ENCODE data around the gene WWOX. TPM values are rescaled to one million over a fixed set of nuclear protein-coding genes. Genes with fewer than 3 reads are reported as not detected.

The WWOX gene
- total RNA-seq, 1 donor from 2014 or later, result 34.9 TPM

GRCh38 chr16:79092846-79093245, 993.4 kb downstream of the WWOX start:
- no peak for DNase-seq (ENCODE audit: low read depth)
- H3K36me3 ChIP-seq (ENCODE audit: control insufficient read depth, insufficient read depth, low read length), result no peaks in the 10 kb centered on the region
- H3K27me3 ChIP-seq (ENCODE audit: control insufficient read depth, insufficient read depth, low read length), result no peaks in the 10 kb centered on the region
- H3K4me3 ChIP-seq (ENCODE audit: low read depth, low read length), result no peak overlapping the region
- no peak for TF ChIP-seq CTCF (IDR thresholded peaks at IDR 0.05; ENCODE audit: insufficient read depth, low read length, poor library complexity, severe bottlenecking)

GRCh38 chr16:79093554-79093967, 994.1 kb downstream of the WWOX start:
- Histone ChIP-seq H3K27me3 (ENCODE audit: control insufficient read depth, insufficient read depth, low read length) (no peaks in the 10 kb centered on the region), H3K36me3 (ENCODE audit: control insufficient read depth, insufficient read depth, low read length) (no peaks in the 10 kb centered on the region), H3K4me3 (ENCODE audit: low read depth, low read length) (no peak overlapping the region)
- no peak for TF ChIP-seq CTCF (IDR thresholded peaks at IDR 0.05; ENCODE audit: insufficient read depth, low read length, poor library complexity, severe bottlenecking)
- DNase-seq (ENCODE audit: low read depth), result no peak

GRCh38 chr16:79096246-79096645, 996.8 kb downstream of the WWOX start:
- Histone ChIP-seq H3K36me3 (ENCODE audit: control insufficient read depth, insufficient read depth, low read length) (no peaks in the 10 kb centered on the region), H3K4me3 (ENCODE audit: low read depth, low read length) (no peak overlapping the region), H3K27me3 (ENCODE audit: control insufficient read depth, insufficient read depth, low read length) (no peaks in the 10 kb centered on the region)
- no peak for TF ChIP-seq CTCF (IDR thresholded peaks at IDR 0.05; ENCODE audit: insufficient read depth, low read length, poor library complexity, severe bottlenecking)
- no peak for DNase-seq (ENCODE audit: low read depth)

GRCh38 chr16:79097166-79097565, 997.7 kb downstream of the WWOX start:
- no peaks in the 10 kb centered on the region for H3K36me3 ChIP-seq (ENCODE audit: control insufficient read depth, insufficient read depth, low read length)
- no peak overlapping the region for H3K4me3 ChIP-seq (ENCODE audit: low read depth, low read length)
- DNase-seq (ENCODE audit: low read depth), result no peak
- TF ChIP-seq CTCF (IDR thresholded peaks at IDR 0.05; ENCODE audit: insufficient read depth, low read length, poor library complexity, severe bottlenecking), result no peak
- H3K27me3 ChIP-seq (ENCODE audit: control insufficient read depth, insufficient read depth, low read length), result no peaks in the 10 kb centered on the region

- no peak for DNase-seq (ENCODE audit: low read depth)
- Histone ChIP-seq H3K4me3 (ENCODE audit: low read depth, low read length) (no peak overlapping the region), H3K36me3 (ENCODE audit: control insufficient read depth, insufficient read depth, low read length) (no peaks in the 10 kb centered on the region), H3K27me3 (ENCODE audit: control insufficient read depth, insufficient read depth, low read length) (no peaks in the 10 kb centered on the region)
- TF ChIP-seq CTCF (IDR thresholded peaks at IDR 0.05; ENCODE audit: insufficient read depth, low read length, poor library complexity, severe bottlenecking), result no peak
Observed at GRCh38 chr16:79097771-79098170, 998.3 kb downstream of the WWOX start.

- Histone ChIP-seq H3K27me3 (ENCODE audit: control insufficient read depth, insufficient read depth, low read length) (no peaks in the 10 kb centered on the region), H3K4me3 (ENCODE audit: low read depth, low read length) (no peak overlapping the region), H3K36me3 (ENCODE audit: control insufficient read depth, insufficient read depth, low read length) (no peaks in the 10 kb centered on the region)
- no peak for DNase-seq (ENCODE audit: low read depth)
- no peak for TF ChIP-seq CTCF (IDR thresholded peaks at IDR 0.05; ENCODE audit: insufficient read depth, low read length, poor library complexity, severe bottlenecking)
Observed at GRCh38 chr16:79098907-79099306, 999.5 kb downstream of the WWOX start.

All from kidney epithelial cell (primary cell).